Fibroblast of villous mesenchyme (primary cell): ENCODE measurements around the gene DCC. TPM values are rescaled to one million over a fixed set of nuclear protein-coding genes. Genes with fewer than 3 reads are reported as not detected.

Experiments
- DNase-seq: peaks from one replicate; pipeline ENCODE4 v3.0.0-alpha.2; 2010; ENCODE audit warnings: low read depth
- H3K4me3 ChIP-seq: 2 replicates; pipeline ENCODE4 v1.5.1; 2011; ENCODE audit warnings: low read depth, mild to moderate bottlenecking, low read length
- total RNA-seq: library from RNA; depleted of rRNA; stranded (reverse); fragments of >200 nt; gene quantifications from 2 replicates; pipeline ENCODE4 v1.2.3, GENCODE V29; 2012
- TF ChIP-seq, protein P1 (sequence below): IDR thresholded peaks from 2 replicates; pipeline ENCODE4 v1.5.1; 2012; ENCODE audit warnings: low read depth, mild to moderate bottlenecking, low read length; ENCODE audit not compliant: insufficient read depth

Gene DCC, protein sequence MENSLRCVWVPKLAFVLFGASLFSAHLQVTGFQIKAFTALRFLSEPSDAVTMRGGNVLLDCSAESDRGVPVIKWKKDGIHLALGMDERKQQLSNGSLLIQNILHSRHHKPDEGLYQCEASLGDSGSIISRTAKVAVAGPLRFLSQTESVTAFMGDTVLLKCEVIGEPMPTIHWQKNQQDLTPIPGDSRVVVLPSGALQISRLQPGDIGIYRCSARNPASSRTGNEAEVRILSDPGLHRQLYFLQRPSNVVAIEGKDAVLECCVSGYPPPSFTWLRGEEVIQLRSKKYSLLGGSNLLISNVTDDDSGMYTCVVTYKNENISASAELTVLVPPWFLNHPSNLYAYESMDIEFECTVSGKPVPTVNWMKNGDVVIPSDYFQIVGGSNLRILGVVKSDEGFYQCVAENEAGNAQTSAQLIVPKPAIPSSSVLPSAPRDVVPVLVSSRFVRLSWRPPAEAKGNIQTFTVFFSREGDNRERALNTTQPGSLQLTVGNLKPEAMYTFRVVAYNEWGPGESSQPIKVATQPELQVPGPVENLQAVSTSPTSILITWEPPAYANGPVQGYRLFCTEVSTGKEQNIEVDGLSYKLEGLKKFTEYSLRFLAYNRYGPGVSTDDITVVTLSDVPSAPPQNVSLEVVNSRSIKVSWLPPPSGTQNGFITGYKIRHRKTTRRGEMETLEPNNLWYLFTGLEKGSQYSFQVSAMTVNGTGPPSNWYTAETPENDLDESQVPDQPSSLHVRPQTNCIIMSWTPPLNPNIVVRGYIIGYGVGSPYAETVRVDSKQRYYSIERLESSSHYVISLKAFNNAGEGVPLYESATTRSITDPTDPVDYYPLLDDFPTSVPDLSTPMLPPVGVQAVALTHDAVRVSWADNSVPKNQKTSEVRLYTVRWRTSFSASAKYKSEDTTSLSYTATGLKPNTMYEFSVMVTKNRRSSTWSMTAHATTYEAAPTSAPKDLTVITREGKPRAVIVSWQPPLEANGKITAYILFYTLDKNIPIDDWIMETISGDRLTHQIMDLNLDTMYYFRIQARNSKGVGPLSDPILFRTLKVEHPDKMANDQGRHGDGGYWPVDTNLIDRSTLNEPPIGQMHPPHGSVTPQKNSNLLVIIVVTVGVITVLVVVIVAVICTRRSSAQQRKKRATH (N-terminal part only)
- total RNA-seq = under 0.01 TPM in 1 of 2 replicates, not detected in the other

GRCh38 chr18:52339891-52340371 is at the start of gene DCC:
DCC (plus strand) TSS chr18:52340197; CDS start chr18:52340788, 591 bp downstream.
- DNase-seq = no peak
- H3K4me3 ChIP-seq = no peak within 1 kb of the TSS
- TF ChIP-seq, protein P1, sequence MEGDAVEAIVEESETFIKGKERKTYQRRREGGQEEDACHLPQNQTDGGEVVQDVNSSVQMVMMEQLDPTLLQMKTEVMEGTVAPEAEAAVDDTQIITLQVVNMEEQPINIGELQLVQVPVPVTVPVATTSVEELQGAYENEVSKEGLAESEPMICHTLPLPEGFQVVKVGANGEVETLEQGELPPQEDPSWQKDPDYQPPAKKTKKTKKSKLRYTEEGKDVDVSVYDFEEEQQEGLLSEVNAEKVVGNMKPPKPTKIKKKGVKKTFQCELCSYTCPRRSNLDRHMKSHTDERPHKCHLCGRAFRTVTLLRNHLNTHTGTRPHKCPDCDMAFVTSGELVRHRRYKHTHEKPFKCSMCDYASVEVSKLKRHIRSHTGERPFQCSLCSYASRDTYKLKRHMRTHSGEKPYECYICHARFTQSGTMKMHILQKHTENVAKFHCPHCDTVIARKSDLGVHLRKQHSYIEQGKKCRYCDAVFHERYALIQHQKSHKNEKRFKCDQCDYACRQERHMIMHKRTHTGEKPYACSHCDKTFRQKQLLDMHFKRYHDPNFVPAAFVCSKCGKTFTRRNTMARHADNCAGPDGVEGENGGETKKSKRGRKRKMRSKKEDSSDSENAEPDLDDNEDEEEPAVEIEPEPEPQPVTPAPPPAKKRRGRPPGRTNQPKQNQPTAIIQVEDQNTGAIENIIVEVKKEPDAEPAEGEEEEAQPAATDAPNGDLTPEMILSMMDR = no peak

DNA sequence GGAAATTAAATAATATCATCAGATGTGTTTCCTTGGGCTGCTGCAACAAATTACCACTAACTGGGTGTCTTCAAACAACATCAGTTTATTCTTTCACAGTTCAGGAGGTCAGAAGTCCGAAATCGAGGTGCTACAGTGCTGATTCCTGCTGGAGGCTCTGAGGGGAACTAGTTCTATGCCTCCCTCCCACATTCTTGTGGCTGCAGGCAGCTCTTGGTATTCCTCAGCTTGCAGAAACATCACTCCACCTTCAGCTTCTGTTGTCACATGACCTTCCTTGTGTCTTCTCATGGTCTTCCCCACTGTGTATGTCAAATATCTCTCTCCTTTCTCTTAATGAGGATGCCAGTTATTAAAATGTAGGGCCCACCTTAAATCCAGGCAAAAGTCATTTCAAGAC is 29.3 kb upstream of the DCC start:
- DNase-seq = no peak
- TF ChIP-seq, protein P1 = no peak
- no peak overlapping the region for H3K4me3 ChIP-seq

- no peak overlapping the region for H3K4me3 ChIP-seq
- TF ChIP-seq, protein P1 = no peak
- no peak for DNase-seq
Measured at GRCh38 chr18:52311331-52311730, 28.7 kb upstream of the DCC start.

- DNase-seq = no peak
- H3K4me3 ChIP-seq = no peak overlapping the region
- TF ChIP-seq, protein P1 = no peak
Measured at GRCh38 chr18:52312346-52312745, 27.7 kb upstream of the DCC start.

DNA sequence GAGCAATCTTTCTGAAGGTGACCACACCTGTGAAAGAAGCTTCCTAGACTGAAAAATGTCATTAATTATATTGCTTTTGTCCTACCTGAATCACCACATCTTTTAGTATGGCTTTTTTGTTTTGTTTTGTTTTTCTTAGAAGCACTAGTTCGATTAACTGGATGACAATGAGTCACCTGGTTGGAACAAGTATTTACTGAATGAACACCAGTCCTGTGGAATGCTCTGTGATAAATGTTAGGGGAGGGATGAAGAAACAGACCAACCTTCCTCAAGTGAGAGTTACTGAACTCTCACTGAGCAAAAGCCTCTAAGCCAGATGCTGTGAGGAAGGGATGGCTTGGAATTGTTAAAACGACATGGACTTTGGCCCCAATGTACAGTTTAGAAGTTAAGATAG is 26.8 kb upstream of the DCC start:
- TF ChIP-seq, protein P1 = no peak
- no peak for DNase-seq
- no peak overlapping the region for H3K4me3 ChIP-seq

- TF ChIP-seq, protein P1 = no peak
- no peak for DNase-seq
- H3K4me3 ChIP-seq = no peak overlapping the region
Measured at GRCh38 chr18:52319424-52319983, 20.5 kb upstream of the DCC start.
